HuH-7 (cell line): ENCODE data around the gene ANXA6.
"Not testable (repeated sequence)": the region's sequence is repeated elsewhere in the genome, so short reads cannot be mapped to it uniquely, and the experiment has no call there.

Source experiments
- DNase-seq: peaks from one replicate; pipeline ENCODE4 v3.0.0; 2011; ENCODE audit warnings: low spot score

Gene ANXA6

DNA sequence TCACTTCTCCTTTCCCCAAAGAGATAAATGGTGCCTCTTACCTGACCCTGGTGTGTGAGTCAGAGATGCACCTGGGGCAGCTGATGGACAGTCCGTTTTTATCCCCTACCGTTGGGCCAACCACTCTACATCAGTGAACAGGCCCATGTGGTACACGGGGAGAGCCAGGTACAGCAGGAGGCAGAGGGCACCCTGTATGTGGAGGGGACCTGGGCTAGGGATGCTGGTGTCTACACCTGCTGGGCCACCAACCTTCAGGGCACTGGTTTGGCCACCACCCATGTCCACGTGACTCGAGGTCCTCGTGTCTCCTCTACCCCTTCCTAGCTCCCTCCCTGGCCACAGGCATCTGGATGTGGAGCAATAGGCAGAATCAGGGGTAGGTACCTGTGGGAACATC lies 22.7 kb upstream of the ANXA6 start:
- no peak for DNase-seq

DNA sequence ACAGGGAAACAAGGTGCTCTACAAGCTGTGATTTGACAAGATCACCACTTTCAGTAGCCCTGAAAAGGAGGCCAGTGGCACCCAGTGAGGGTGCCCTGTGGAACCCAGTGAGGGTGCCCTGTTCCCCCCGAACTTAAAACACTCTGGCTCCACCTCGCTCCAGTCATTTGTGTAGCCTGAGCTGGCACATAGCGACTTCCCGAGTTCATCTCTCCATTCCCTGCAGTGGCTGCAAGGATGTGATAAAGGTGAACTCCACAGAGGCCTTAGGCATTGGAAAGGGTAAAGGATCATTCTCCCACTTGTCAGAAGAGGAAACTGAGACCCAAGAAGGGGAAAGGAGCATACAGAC lies 21.9 kb upstream of the ANXA6 start:
- no peak for DNase-seq

DNA sequence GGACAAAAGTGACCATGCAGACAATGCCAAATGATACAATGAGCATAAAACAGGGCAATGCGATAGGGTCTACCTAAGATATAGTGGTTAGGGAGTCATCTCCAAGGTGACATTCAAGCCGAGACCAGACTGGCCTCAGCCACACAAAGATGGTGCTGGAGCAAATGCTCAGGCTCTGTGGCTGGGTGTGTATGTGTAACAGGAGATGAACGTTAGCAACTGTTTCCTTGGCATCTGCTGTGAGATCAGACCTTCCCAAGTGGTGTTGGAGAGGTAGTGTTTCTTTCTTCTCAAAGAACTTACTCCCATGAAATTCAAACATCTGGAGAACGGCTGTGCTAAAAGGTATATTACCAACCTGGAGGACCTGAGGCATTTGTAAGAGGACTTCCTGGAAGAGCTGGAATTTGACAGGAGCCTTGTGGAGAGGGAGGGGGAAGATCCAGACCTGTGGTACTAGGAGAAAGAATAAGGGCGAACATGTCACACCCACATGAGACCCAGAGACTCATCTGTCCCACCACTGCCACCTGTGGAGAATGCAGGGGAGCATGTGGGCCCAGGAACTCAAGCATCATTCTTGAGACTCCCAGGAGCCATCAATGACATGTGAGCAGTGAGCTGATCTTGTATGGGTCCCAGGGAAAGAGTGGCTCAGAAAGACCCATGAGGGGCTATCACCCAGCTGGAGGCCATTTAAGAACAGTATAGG lies 21.4 kb upstream of the ANXA6 start:
- no peak for DNase-seq

DNA sequence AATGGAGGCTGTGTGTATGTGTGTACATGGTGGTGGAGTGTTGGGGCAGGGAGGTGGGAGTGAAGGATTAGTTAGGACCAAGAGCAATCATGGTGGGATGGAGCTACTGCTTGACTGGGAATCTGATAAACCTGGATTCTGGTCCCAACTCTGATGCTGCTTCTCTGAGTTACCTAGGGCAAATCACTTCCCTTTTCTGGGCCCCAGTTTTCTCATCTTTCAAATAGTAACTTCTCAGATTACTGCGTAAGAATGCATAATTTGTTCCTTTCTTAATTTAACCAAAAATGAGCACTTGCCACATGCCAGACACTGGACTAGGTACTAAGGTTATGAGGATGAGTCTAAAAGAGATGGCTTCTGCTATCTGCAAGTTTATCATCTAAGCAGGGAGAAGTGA lies 20.8 kb upstream of the ANXA6 start:
- no peak for DNase-seq

DNA sequence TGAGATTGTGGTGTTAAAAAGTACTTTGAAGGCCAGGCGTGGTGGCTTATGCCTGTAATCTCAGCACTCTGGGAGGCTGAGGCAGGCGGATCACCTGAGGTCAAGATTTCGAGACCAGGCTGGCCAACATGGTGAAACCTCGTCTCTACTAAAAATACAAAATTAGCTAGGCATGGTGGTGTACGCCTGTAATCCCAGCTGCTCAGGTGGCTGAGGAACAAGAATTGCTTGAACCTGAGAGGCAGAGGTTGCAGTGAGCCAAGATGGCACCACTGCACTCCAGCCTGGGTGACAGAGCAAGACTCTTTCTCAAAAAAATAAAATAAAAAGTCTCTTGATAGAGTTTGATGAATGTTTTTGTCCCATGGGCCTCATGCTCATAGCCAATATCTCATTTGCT lies 18.7 kb upstream of the ANXA6 start:
- not testable (repeated sequence) for DNase-seq

DNA sequence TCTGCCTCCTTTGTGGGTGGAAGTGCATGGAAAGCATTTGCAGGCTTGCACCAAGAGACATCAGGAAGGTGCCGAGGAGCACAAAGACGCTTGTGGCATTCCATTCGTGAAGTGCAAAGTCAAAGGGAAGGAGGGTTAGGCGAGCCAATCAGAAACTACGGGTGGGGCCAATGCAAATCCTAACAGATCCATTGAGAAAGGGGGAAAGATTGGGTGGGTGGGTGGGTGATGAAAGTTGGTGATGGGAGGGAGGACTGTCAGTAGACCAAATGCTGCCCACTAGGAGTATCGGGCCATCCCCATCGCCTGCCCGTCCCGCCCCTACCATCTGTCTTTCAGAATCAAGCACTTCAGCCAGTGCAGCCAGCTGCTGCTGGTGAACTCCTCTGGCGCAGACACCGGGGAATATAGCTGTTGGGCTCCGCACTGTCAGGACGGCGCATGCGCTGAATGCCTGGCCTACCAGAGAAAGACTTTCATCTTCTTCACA lies 17.1 kb upstream of the ANXA6 start:
- no peak for DNase-seq

DNA sequence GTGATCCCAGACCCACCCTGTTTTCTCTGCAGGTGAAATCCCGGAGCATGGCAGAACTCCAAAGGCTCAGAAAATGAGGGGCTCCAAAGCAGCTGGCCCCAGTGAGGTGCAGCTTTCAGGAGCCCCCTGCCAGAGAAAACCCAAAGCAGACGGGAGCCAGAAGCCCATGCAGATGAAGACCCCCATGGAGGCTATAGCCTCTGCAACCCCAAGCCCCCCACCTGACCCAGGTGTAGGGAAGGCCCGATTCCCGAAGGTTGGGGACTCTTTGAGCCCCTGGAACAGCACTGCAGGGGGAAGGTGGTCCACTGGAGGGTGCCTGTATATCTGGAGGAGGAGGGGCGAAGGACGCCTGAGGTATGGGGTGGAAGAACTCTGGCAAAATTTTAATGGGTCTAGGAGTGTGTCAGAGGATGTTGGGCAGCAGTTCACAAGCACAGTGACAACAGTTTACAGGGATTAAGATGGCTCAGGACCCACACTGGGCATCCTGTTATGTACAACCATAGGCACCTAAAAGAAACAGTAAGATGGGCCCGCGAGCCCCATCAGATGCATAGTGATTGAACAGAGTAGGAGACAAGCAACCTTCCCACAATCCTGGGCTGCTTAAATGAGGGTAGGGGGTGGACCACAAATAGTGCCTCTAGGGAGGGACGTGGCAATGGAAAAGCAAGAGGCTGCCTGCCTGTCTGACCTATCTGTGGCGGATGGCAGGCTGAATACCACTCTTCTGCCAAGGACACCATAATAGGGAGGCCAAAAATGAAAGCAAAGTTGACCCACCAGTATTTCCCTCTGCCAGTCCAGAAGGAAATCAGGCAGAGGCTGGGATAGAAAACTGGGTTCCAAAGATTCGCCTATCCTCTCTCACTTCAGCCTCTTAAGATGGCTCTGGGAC lies 16.4 kb upstream of the ANXA6 start:
- DNase-seq = no peak

DNA sequence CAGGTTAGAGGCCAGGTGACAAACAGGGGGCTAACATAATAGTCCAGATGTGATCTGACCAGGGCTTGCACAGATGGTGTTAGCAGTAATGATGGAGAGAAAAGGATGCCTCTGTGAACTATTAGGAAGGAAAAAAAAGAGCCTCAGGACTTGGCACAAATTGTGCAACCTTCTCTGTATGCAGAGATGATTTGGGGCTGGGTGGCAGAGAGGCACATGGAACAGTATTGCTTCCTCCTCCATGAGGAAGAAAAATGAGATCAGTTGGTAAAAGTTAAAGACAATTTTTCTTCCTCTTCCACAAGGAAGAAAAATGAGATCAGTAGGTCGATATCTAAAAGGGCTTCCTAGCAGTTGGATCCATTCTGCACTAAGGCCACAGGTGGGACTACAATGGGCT lies 13.9 kb upstream of the ANXA6 start:
- no peak for DNase-seq

DNA sequence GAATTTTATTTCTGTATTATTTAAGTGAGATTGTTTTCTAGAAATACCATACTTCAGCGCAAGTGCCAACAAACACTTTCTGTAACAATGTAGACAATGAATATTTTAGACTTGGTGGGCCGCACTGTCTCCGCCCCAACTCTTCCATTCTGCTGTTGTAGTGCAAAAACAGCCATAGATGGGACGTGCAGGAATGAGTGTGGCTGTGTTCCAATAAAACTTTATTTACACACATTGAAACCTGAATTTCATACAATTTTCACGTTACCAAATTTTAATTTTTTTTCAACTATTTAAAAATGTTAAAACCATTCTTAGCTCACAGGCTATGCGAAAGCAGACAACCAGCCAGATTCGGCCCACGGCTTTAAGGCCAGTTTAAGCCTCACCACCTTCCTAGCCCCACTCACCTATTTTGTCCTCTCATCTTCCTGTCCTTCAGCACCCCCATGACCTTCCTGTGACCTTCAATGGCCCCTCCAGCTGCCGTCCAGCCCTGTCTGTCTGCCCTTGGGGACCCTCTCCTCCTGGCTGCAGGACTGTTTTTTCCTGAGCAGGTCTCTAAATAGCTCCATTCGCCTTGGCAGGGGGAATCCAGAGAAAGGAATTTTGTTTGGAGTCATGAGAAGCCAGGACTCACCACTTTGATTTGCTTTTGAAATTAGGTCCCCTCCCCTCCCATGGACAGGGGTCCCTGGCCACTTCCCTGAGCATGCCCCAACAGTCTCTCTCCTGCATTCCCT lies 11.2 kb upstream of the ANXA6 start:
- no peak for DNase-seq

DNA sequence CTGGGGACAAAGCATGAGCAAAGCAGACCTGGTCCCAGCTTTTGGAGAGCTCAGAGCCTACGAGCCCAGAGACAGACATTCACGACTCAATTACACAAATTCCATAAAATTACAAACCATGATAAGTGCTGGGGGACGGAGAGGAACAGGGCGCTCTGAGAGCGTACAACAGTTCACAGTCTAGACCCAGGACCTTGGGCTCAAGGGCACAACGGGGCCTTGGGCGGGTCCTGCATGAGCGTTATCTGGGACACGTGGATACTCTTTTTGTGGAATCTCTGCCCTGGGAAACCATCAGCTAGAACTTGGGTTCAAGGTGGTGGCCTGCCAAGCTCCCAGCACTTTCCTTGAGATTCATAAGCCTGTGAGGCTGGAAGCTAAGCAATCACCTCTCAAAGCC lies 9.4 kb upstream of the ANXA6 start:
- no peak for DNase-seq

DNA sequence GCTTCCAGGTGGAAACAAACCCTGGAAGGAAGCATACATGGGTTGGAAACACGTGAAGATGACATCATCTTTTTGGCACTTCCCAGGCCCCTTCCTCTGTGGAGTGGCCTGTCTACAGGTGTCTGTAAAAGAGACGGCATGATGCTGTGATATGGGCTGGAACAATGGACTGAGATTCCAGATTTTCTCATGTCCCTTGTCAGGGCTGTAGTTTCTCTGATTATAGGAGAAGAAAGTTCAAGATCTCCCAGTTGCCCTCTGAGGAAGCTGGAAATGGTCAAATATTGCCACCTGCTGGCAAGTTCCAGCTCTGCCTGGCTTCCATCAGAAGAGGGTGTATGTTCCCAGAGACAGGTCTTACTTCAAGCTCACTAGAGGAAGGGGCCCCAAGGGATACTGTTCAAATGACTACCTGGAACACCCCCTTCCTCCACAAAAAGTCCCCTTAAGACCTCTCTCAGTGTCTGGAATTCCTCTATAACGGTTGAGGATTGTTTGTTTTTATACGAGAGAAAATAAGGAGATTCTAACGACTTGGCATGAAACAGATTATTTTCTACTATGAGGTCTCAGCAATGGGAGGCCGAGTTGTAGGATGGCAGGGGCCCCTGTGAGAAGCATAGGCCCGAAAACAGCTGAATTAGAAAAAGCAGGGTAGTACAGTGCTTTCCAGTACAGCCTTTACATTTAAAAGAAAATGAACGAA lies 7.3 kb upstream of the ANXA6 start:
- DNase-seq = peak; percentile 68

DNA sequence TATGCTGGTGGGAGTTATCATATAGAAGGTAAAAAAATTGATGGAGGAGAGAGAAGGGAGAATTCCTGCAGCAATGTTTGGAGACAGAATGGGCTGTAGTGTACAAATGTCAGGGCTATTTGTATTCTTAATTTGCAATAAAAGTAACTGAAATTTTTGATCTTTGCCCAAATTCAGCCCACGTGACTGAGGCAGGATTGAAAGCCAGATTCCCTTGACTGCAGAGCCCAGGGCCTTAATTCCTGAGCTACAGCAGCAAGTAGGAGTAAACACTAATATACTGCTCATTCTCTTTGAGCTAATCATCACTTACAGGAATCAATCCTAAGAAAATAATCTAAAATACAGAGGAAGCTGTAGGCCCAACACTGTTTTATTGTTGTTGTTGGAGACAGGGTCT lies 5.2 kb upstream of the ANXA6 start:
- no peak for DNase-seq

DNA sequence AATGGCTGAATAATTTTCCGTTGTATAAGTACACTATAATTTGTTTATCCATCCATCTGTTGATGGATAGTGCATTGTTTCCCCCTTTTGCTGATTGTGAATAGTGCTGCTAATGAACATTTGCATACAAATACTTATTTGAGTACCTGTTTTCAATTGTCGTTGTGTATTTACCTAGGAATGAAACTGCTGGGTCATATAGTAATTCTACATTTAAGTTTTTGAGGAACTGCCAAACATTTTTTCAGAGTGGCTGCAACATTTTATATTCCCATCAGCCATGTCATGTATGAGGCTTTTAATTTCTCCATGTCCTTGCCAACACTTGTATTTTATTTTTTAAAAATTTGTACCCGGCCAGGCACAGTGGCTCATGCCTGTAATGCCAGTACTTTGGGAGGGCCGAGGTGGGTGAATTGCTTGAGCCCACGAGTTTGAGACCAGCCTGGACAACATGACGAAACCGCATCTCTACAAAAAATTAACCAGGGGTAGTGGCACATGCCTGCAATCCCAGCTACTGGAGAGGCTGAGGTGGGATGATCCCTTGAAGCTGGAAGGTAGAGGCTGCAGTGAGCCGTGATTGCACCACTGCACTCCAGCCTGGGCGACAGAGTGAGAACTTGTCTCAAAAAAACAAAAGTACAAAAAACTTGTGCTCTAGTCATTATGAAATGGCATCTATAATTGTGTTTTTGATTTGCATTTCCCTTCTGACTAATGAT lies 2.2 kb upstream of the ANXA6 start:
- no peak for DNase-seq

DNA sequence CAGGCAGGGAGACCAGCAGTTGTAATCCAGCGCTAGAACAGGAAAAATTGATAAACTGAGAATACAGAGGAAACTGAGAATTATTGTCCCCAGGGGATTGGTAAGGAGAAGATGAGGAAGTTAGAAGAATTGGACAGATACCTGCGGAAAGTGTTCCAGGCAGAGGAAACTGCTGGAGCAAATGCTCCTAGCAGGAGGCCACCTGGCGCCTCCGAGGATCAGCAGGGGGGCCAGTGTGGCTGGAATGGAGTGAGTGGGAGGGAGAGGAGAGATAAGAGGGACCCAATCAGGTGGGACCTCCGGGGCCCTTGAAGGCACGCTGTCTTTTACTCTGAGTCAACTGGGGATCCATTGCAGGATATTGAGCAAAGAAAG lies 695 bp upstream of the ANXA6 start:
- peak; percentile 32 for DNase-seq

DNA sequence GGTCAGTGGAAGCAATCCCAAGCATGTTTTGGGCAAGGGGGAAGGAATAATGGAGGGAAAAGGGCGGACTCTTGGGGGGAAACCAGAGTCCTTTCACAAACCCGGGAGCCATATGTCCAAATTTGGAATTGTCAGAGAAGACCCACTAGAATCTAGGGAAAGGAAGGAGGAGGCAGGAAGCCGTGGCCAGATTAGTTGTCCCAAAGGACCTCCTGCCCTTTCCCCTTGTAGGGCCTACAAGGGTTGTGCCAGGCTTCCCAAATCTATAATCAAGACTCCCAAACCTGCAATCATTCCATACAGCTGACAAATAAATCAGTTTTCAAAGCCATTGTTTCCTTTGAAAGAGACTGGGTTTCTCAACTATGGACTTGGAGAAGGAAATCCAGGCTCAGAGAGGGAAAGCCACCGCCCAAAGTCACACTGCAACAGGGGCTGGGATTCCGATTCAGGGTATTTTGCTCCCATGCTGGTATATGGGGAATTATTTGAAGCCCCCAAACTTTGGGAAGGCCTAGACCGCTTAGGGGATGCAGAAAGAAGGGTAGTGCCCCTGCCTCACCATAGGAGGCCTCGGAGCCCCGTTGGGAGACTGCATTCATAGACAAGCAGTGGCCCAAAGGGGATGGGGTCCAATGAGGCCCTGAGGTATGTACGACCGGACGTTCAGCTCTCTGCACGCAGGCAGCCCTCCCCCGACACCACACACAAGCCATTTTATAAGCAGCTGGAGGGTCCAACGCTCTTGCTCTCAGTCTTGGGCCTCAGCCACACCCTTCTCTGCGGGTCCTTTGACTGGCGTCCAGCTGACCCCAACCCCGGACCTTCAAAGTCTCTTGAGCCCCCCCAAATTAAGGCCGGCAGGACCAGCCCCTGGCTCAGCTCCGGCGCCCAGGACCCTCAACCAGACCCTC lies 815 bp downstream of the ANXA6 start:
- DNase-seq = peak; percentile 25

DNA sequence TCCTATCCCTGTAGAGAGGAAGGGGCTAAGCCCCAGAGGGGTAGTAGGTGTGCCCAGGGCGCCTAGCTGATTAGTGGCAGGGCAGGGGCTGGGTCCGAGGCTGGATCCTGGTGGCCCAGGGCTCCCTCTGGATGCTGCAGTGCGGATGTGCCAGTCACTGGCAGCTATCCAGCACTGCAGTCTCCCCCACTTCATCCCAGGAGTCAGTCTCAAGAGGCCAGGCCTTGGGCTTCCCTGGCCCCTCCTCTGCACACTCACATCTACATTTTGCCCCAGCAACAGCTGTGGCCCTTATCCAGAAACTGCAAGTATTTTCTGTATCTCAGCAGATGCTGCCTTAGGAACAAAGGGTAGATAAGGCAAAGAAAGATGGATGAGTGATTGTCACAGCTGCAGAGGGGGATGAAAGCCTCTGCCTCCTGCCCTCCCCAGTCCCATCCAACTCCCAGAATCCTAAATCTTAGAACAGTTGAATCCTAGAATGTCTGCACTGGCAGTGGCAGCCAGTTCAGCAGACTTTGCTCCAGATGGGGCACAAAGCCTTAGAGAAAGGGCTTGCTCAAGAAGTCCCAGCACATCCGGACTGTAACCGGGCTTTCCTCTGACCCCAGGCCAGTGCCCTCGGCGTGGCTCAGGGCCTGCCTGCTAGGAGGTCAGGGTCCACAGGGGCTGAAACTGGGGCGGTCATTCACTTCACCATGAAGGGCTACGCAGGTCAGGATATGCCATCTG lies 1.6 kb downstream of the ANXA6 start:
- peak; percentile 35 for DNase-seq

DNA sequence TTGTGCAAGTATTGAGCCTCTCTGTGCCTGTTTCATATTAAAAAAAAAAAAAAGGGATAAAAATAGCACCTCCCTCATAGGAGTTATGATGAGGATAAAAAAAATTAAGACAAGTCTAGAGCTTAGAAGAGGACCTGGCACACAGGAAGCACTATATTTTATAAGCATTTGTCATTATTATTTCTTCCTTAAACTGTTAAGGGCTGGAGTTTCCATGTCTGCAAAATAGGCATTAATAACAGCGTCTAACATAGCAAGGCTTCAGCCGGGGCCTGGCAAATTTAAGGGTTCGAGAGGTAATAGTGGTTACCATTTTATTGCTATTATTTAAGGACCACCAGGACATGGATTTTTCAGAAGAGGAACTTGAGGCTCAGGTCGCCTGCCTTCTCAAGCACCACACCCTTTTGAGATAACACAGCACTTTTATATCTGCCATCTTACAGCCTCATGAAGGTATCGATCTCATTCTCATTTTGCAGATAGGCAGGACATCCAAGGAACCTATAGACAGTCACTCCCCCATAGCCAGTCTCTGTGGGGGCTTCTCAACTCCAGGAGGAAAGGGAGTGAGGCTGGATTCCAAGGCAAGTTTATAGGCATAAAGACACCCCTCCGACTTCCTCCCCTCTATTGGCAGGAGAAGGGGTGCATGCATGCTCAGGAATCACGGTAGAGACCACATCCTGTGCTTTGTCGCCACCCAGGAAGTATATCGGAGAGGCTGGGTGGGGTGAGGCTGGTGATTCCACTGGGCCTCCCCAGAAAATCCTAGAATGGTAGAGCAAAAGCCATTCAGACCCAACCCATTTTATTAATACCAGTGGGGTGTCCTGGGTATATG lies 2.4 kb downstream of the ANXA6 start:
- DNase-seq = no peak

DNA sequence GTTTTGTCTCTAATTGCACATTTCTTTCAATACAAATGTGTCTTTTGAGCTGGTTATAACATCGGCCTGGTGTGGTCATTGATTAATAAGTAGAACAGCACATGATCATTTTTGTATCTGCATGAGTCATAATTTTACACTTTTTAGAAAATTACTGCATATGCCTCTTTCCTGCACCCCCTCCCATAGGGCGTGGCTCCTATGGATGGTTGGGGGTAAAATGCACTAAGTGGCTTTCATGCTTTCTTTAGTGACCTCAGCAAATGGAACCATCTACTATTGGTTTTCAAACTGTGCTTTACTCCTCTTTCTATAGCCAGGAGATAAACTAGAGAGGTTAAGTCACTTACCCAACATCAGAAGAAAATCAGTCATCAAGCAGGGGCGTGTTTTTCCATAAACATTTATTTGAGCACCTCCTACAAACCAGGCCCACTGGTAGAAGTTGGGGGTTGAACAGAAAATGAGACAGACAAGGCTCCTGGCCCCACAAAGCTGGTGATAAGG lies 3.8 kb downstream of the ANXA6 start:
- DNase-seq = no peak

DNA sequence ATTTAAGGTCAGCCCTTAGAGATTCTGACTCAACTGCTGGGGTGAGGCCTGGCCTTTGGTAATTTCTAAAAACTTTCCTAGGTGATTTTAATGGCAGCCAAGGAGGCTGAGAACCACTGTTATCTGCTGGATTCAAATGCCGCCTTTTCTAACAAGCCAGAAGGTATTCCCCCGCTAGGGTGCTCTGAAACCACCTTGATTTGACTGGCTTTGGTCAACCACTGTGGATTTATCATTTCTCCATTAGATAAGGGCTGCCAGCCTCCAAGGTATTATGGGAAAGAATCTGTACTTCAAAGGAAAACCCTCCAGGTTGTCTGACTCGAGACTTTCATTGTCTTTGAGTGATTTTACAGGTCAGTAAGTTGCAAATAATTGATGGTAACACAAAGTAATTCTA lies 4.3 kb downstream of the ANXA6 start:
- DNase-seq = no peak
